Stimulated activated CD8-positive, alpha-beta memory T cell treated with anti-CD3 and anti-CD28 coated beads, Interleukin-15, amount 100 ng/mL, for 1 hour (primary cell): ENCODE results near the gene CHMP4A.
"Not testable (repeated sequence)": the region's sequence is repeated elsewhere in the genome, so short reads cannot be mapped to it uniquely, and the experiment has no call there.

ENCODE experiments used
- DNase-seq: peaks from one replicate; pipeline ENCODE4 v3.0.0-alpha.2; 2020; ENCODE audit warnings: low read depth

CHMP4A gene

GRCh38 chr14:24246765-24247212 lies 33.5 kb upstream of the CHMP4A start:
- DNase-seq: no peak

DNA sequence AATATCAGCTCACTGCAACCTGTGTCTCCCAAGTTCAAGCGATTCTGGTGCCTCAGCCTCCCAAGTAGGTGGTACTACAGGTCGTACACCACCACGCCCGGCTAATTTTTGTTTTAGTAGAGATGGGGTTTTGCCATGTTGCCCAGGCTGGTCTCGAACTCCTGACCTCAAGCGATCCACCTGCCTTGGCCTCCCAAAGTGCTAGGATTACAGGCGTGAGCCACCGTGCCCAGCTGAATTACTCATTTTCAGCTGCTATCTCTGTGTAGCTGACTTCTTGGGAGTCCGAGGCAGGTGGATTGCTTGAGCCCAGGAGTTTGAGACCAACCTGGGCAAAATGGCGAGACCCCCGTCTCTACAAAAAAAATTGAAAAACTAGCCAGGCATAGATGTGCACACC lies 32.1 kb upstream of the CHMP4A start:
- DNase-seq: not testable (repeated sequence)

DNA sequence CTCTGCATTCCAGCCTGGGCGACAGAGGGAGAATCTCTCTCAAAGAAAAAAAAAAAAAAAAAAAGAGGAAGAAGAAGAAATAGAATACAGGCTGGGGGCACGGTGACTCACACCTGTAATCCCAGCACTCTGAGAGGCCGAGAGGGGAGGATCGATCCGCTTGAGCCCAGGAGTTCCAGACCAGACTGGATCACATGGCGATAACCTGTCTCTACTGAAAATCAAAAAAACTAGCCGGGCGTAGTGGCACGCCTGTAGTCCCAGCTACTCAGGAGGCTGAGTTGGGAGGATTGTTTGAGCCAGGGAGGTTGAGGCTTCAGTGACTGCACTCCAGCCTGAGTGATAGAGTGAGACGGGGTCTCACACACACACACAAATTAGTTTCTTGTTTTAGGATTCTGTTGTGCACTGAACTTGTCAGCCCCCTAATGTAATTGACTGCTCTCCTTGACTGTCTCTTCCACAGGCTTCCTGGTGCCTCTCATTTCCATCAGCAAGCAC lies 30.1 kb upstream of the CHMP4A start:
- no peak for DNase-seq

- peak; percentile 84 for DNase-seq
Observed at GRCh38 chr14:24241829-24242443, 28.6 kb upstream of the CHMP4A start.

DNA sequence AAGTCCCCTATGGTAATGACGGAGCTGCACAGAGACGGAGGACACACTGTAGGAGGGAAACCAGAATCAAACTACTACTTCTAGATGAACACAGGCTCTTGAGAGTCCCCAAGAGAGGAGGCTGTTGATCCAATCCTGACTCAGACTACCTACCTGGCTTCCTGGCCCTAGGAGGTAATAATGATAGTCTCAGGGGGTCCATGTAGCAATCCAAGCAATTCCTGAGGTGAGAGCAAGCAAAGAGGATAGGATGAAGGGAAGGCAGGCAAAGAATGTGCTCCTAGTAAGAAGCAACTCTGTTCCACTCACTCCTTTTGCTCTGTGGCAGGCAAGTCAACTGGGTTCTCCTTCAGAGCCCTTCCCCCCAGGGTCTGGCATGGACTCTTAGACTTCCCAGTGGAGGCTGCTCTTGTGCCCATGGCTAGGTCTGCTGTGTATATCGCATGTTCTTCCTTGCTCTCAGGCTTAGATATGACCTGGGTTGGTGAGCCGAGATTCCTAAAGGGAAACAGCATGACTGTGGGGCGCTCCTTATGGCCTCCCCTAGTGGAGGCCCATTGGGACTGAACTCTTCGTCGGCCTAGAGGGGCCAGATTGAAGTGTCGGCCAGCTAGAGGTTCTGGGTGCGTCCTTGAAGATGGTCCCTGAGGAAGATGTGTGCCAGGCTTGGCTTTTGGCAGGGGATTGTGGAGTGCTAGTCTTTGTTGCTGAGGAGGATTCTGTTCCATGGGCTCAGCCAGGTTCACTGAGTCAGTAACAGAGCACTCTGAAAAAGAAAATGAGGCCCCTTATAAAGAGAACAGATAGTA lies 27.0 kb upstream of the CHMP4A start:
- DNase-seq: no peak

- no peak for DNase-seq
Observed at GRCh38 chr14:24238527-24239037, 25.3 kb upstream of the CHMP4A start.

DNA sequence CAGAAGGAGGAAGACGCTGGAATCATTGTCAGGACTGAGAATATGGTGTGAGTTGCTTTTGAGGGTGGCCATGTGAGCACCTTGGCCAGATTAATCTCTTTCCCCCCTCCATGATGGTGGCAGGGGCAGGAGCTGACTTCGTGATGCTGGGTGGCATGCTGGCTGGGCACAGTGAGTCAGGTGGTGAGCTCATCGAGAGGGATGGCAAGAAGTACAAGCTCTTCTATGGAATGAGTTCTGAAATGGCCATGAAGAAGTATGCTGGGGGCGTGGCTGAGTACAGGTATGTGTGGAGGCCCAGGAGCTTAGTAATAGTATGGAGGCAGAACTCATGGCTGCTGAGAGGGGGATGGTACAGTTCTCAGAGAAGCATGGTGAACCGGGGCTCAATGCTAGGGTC lies 24.8 kb upstream of the CHMP4A start:
- DNase-seq: no peak

GRCh38 chr14:24237463-24237955 lies 24.2 kb upstream of the CHMP4A start:
- DNase-seq: no peak

DNA sequence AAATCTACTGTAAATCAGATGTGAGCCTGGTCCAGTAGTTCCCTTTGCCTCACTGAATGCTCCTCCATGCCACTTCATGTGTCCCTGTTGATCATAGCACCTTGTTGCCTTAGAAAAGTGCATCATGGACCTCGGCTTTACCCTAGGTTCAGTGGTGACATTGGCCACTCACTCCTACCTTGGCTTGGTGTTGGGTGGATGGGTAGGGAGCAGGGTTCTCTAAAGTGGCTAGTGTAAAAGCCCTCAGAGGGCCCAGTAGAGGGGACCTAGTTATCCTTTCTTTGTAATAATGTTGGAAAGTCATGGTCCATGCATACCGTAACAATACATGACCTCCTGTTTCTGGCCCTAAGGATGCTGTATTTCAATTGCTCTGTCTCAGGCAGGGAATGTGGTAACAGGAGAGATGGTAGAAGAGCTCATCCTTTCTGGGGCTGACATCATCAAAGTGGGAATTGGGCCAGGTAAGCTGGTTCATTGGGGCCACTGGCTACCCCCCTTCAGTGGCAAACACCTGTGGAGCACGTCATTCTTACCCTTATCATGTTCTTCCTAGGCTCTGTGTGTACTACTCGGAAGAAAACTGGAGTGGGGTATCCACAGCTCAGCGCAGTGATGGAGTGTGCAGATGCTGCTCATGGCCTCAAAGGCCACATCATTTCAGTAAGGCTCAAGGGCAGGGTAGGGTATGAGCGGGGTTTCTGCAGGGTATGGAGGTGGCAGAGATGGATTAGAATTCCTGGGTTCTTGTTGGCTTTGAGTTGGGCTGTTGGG lies 23.6 kb upstream of the CHMP4A start:
- no peak for DNase-seq

DNA sequence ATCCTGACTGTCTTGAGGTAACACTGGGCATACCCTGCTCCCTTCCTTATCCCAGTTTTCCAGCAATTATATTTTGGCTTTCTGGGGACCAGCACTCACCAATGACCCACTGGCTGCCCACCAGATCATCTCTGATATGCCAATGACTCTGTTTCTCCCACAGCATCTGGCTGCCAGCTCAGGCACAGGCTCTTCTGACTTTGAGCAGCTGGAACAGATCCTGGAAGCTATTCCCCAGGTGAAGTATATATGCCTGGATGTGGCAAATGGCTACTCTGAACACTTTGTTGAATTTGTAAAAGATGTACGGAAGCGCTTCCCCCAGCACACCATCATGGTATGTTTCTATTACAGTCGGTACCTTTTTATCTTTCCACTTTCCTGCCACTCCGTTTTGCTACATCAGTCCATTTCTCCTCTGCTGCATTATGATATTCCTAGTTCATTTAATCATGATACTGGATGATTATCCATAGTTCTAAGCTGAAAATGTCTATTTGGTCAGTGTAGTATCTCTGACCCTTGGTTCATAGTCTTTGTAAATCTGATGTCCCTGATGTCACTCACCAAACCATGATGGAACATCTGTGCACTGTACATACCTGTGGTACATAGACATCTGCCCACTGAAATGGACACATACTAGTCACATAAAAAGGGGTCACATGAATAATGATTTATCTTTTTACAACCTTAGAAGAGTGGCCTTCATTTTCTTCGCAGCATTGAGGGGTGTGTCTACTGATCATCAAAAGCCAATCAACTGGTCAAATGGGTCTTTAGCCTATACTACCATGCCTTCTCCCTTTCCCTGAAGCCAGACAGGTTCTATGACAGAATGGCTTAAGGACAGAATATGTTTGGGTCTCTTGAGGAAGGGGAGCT lies 22.8 kb upstream of the CHMP4A start:
- no peak for DNase-seq

DNA sequence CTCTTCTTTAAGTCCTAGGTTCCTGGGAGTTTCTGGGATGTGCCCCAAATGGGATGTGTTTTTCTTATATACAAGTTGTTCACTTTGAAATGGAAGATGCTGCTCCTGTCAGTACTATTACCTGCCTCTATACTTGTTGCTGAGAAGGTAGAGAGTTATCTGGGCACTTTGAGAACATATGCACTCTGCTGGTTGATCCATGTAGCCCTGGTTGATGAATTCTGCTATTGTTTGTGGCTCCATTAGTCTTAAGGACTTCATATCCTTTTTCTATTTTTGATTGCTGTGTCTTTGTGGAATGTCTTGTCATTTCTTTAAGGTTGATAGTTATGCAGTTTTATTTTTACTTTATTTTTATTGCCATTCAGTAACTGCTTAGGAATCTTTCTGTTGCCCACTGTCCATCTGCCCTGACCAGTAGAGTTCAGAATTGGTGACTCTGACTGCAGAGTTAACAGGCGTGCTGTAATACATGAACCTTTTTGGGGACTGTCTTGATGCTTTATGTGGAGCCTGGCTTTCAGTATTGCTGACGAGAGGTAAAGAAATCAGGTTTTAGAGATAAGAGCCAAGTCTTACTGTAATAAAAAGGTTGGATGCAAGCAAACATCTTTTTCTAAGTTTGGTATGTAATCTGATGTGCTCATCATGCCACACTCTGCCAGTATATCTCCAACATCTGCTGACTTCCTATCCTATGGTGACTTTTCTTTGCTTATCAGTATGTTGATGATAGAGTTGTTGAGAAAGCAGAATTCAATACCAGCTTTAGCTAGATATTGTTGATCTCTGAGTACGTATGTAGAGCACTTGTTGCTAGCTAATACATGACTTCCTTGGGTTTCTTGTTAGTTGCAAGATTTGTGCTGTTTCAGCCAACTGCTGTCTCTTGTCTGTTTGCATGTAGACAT lies 21.1 kb upstream of the CHMP4A start:
- no peak for DNase-seq

- no peak for DNase-seq
Observed at GRCh38 chr14:24233538-24233866, 20.2 kb upstream of the CHMP4A start.

DNA sequence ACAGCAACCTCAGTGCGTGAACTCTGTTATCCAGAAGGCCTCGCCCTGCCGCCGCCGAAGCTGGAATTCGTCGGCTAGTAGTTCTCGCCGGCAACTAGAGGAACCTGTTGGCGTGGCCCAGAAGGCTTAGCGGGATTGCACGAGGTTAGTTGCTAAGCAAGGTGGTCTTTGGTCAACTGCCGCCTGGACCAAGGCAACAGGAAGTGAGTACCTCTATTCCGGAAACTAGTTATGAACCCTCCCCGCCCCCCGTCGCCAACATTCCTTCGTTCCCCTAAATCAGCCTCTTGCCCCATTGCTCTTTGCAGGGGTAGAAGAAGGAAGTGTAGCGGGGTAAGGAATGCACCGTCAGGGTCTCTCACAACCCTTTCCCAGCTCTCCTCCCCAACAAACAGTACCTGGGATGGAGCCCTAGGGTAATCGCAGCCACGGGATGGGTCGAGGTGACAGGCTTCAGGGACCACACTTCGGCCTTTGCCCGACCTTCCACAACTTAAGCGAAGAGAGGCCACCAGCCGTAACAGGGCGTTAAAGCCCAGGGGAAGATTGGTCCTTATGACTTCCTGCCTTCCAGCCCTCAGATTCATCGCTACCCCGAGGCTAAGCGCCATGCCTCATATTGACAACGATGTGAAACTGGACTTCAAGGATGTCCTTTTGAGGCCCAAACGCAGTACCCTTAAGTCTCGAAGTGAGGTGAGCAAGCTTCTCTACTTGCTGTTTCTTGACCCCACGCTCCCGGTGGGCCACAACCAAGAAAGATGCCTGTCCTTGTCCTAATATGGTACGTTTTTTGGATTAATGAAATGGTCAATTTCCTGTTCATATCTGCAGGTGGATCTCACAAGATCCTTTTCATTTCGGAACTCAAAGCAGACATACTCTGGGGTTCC lies 19.6 kb upstream of the CHMP4A start, which contains the start of gene GMPR2:
GMPR2 (plus strand) TSS at position 285 of the 893 bp plus-strand sequence; CDS start at position 610, 325 bp downstream.
- no peak for DNase-seq

- peak; percentile 75 for DNase-seq
Observed at GRCh38 chr14:24232121-24232644, 18.9 kb upstream of the CHMP4A start, which contains the start of gene NEDD8. Gene NEDD8 (minus strand): TSS chr14:24232367. CDS start chr14:24232267, 100 bp downstream.

- DNase-seq: no peak
Observed at GRCh38 chr14:24231263-24232120, 18.2 kb upstream of the CHMP4A start.

DNA sequence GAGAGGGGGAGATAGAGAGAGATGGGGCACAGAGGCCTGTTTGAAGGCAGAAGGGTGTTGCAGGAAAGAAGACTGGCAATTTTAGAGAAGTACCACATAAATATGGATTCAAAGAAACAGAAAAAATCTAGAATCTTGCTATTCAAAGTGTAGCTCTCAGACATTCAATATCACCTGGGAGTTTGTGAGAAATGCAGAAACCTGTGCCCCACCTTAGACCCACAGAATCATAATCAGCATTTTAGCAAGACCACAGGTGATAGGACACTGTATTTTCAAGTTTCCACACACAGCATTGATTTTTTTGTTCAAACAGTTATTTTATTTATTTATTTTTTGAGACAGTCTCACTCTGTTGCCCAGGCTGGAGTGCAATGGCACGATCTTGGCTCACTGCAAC lies 15.6 kb upstream of the CHMP4A start:
- no peak for DNase-seq

- DNase-seq: no peak
Observed at GRCh38 chr14:24226473-24226872, 13.2 kb upstream of the CHMP4A start.

DNA sequence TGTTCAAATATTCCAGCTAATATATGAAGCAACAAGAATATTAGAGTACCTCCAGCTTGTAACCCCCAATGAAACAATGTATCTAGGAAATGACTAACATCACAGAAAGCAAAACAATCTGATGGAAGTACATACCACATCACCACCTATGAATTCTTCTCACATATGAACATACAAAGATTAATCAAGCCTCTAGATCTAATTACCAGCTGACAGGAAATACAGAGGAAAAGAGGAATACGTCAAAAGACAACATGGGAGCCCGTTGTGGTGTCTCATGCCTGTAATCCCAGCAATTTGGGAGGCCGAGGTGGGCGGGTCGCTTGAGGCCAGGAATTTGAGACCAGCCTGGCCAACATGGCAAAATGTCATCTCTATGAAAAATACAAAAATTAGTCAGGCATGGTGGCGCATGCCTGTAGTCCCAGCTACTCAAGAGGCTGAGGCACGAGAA lies 11.4 kb upstream of the CHMP4A start:
- DNase-seq: no peak
